ENCODE results near the gene LGALS13. TPM values are rescaled to one million over a fixed set of nuclear protein-coding genes. Genes with fewer than 3 reads are reported as not detected.
"Not testable (repeated sequence)": the region's sequence is repeated elsewhere in the genome, so short reads cannot be mapped to it uniquely, and the experiment has no call there.

The LGALS13 gene
- polyA plus RNA-seq, 1 donor from 2014 or later: not detected

DNA sequence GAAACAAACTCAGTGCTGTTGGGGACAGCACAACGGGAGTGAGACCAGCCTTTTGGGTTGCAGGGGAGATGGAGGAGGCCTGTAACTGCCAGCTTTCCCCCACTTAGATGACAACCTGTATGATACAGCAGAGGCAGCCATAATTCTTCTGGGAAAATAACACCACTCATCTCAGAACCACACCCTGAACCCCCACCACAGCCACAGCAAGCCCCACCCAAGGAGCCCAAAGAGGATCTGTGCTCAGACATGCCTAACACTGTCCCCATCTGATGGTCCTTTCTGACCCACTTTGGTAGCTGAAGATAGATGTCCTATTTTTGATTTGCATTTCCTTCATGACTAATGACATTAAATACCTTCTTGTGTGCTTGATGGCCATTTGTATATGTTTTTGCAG, 15.4 kb downstream of the LGALS13 start:
- Histone ChIP-seq H3K79me2 (replicated peaks; ENCODE audit: insufficient read depth, low read length) (no peaks in the 10 kb centered on the region), H2AFZ (ENCODE audit: low read depth, low read length) (no peak overlapping the region), H3K9me3 (ENCODE audit: low read length) (no peaks in the 10 kb centered on the region), H3K4me3 (ENCODE audit: low read length) (no peak overlapping the region), H3K9me2 (ENCODE audit: insufficient read depth, low read length) (no peaks in the 10 kb centered on the region), H3K36me3 (ENCODE audit: insufficient read depth, low read length) (no peaks in the 10 kb centered on the region), H4K20me1 (ENCODE audit: insufficient read depth) (no peaks in the 10 kb centered on the region), H3F3A (ENCODE audit: insufficient read depth, low read length, poor library complexity, severe bottlenecking) (no peaks in the 10 kb centered on the region), H3K4me2 (ENCODE audit: low read length) (no peak overlapping the region), H3K27ac (ENCODE audit: low read length) (no peak overlapping the region), H3K9ac (ENCODE audit: low read length) (no peak overlapping the region), H3K27me3 (ENCODE audit: insufficient read depth, low read depth, low read length) (no peaks in the 10 kb centered on the region)
- TF ChIP-seq SMC3 (conservative IDR thresholded peaks at IDR 0.05; ENCODE audit: poor library complexity): no peak

DNA sequence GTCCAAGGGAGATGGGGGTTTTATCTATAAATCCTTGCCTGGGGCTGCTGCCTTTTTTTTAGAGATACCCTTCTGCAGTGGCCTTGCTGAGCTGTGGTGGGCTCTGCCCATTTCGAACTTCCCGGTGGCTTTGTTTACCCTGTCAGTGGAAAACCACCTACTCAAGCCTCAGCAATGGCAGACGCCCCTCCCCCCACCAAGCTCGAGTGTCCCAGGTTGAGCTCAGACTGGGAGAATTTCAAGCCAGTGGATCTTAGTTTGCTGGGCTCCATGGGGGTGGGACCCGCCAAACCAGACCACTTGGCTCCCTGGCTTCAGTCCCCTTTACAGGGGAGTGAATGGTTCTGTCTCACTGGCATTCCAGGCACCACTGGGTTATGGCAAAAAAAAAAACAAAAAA, 21.6 kb downstream of the LGALS13 start:
- Histone ChIP-seq H3K9me3 (ENCODE audit: low read length) (no peaks in the 10 kb centered on the region), H3K4me3 (ENCODE audit: low read length) (no peak overlapping the region), H3K79me2 (replicated peaks; ENCODE audit: insufficient read depth, low read length) (no peaks in the 10 kb centered on the region), H3K27me3 (ENCODE audit: insufficient read depth, low read depth, low read length) (no peaks in the 10 kb centered on the region), H3K4me2 (ENCODE audit: low read length) (no peak overlapping the region), H3F3A (ENCODE audit: insufficient read depth, low read length, poor library complexity, severe bottlenecking) (no peaks in the 10 kb centered on the region), H3K9me2 (ENCODE audit: insufficient read depth, low read length) (no peaks in the 10 kb centered on the region), H4K20me1 (ENCODE audit: insufficient read depth) (no peaks in the 10 kb centered on the region), H3K27ac (ENCODE audit: low read length) (no peak overlapping the region), H2AFZ (ENCODE audit: low read depth, low read length) (no peak overlapping the region), H3K9ac (ENCODE audit: low read length) (no peak overlapping the region), H3K36me3 (ENCODE audit: insufficient read depth, low read length) (no peaks in the 10 kb centered on the region)
- TF ChIP-seq RAD21 (conservative IDR thresholded peaks at IDR 0.05) (no peak), EZH2 (IDR thresholded peaks at IDR 0.05; ENCODE audit: borderline replicate concordance, insufficient read depth, low read length, poor library complexity, severe bottlenecking) (no peak), SMC3 (conservative IDR thresholded peaks at IDR 0.05; ENCODE audit: poor library complexity) (no peak), EP300 (conservative IDR thresholded peaks at IDR 0.05; ENCODE audit: poor library complexity, severe bottlenecking) (no peak)
- TF ChIP-seq, protein P1, sequence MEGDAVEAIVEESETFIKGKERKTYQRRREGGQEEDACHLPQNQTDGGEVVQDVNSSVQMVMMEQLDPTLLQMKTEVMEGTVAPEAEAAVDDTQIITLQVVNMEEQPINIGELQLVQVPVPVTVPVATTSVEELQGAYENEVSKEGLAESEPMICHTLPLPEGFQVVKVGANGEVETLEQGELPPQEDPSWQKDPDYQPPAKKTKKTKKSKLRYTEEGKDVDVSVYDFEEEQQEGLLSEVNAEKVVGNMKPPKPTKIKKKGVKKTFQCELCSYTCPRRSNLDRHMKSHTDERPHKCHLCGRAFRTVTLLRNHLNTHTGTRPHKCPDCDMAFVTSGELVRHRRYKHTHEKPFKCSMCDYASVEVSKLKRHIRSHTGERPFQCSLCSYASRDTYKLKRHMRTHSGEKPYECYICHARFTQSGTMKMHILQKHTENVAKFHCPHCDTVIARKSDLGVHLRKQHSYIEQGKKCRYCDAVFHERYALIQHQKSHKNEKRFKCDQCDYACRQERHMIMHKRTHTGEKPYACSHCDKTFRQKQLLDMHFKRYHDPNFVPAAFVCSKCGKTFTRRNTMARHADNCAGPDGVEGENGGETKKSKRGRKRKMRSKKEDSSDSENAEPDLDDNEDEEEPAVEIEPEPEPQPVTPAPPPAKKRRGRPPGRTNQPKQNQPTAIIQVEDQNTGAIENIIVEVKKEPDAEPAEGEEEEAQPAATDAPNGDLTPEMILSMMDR (IDR thresholded peaks at IDR 0.05; ENCODE audit: poor library complexity, severe bottlenecking): no peak

DNA sequence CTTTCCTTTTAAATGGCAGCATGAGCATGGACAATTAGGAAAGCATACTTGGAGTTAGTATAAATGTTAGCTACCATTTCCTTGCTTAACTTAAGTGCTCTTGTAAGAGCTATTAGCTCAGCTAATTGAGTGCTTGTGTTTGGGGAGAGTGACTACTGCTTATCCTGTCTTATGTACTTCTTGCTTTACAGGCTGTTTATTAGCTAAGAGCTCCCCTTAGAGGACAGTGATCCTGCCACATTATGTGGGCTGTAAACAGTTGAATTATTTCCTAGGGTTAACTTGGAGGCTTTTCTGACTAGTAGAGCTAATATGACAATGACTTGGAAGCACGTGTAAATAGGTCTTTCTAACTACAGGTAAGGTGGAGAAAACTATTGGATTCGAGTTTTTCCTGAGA, 25.3 kb downstream of the LGALS13 start:
- H3K9me3 ChIP-seq (ENCODE audit: low read length): not testable (repeated sequence)

GRCh38 chr19:39631178-39631577, 28.9 kb downstream of the LGALS13 start:
- Histone ChIP-seq H3K79me2 (replicated peaks; ENCODE audit: insufficient read depth, low read length) (no peaks in the 10 kb centered on the region), H3K36me3 (ENCODE audit: insufficient read depth, low read length) (no peaks in the 10 kb centered on the region), H3K27me3 (ENCODE audit: insufficient read depth, low read depth, low read length) (no peaks in the 10 kb centered on the region), H4K20me1 (ENCODE audit: insufficient read depth) (no peaks in the 10 kb centered on the region), H3F3A (ENCODE audit: insufficient read depth, low read length, poor library complexity, severe bottlenecking) (no peaks in the 10 kb centered on the region), H3K4me2 (ENCODE audit: low read length) (no peak overlapping the region), H3K9ac (ENCODE audit: low read length) (no peak overlapping the region), H3K9me2 (ENCODE audit: insufficient read depth, low read length) (no peaks in the 10 kb centered on the region), H3K9me3 (ENCODE audit: low read length) (no peaks in the 10 kb centered on the region), H3K4me3 (ENCODE audit: low read length) (no peak overlapping the region), H3K27ac (ENCODE audit: low read length) (no peak overlapping the region), H2AFZ (ENCODE audit: low read depth, low read length) (no peak overlapping the region)
- TF ChIP-seq POLR2AphosphoS5 (IDR thresholded peaks at IDR 0.05): no peak
- TF ChIP-seq EZH2 (IDR thresholded peaks at IDR 0.05; ENCODE audit: borderline replicate concordance, insufficient read depth, low read length, poor library complexity, severe bottlenecking): no peak
- no peak for TF ChIP-seq TAF1 (IDR thresholded peaks at IDR 0.05; ENCODE audit: low read depth)
- TF ChIP-seq, protein P1 (IDR thresholded peaks at IDR 0.05; ENCODE audit: poor library complexity, severe bottlenecking): no peak
- TF ChIP-seq EP300 (conservative IDR thresholded peaks at IDR 0.05; ENCODE audit: poor library complexity, severe bottlenecking): no peak
- no peak for TF ChIP-seq MXI1 (conservative IDR thresholded peaks at IDR 0.05; ENCODE audit: poor library complexity, severe bottlenecking)
- no peak for TF ChIP-seq REST (IDR thresholded peaks at IDR 0.05; ENCODE audit: borderline replicate concordance)
- TF ChIP-seq SMC3 (conservative IDR thresholded peaks at IDR 0.05; ENCODE audit: poor library complexity): no peak
- TF ChIP-seq RAD21 (conservative IDR thresholded peaks at IDR 0.05): no peak

More for the DNA sequence above, 25.3 kb downstream of the LGALS13 start:
- H3F3A ChIP-seq (ENCODE audit: insufficient read depth, low read length, poor library complexity, severe bottlenecking); H3K79me2 ChIP-seq (replicated peaks; ENCODE audit: insufficient read depth, low read length); H4K20me1 ChIP-seq (ENCODE audit: insufficient read depth); H3K36me3 ChIP-seq (ENCODE audit: insufficient read depth, low read length); H3K4me2 ChIP-seq (ENCODE audit: low read length); H3K27ac ChIP-seq (ENCODE audit: low read length); H3K9me2 ChIP-seq (ENCODE audit: insufficient read depth, low read length); H3K27me3 ChIP-seq (ENCODE audit: insufficient read depth, low read depth, low read length); H3K9ac ChIP-seq (ENCODE audit: low read length); H3K4me3 ChIP-seq (ENCODE audit: low read length); H2AFZ ChIP-seq (ENCODE audit: low read depth, low read length): not testable (repeated sequence)
